Stimulated activated CD4-positive, alpha-beta T cell treated with anti-CD3 and anti-CD28 coated beads, Interleukin-12 subunit alpha, Interleukin-12 subunit beta, amount 100 ng/mL, for 24 hours (primary cell): ENCODE measurements around the gene KCNJ8.
"Not testable (repeated sequence)": the region's sequence is repeated elsewhere in the genome, so short reads cannot be mapped to it uniquely, and the experiment has no call there.

Experiments used
- DNase-seq, 2 experiments: peaks; one replicate each; pipeline ENCODE4 v3.0.0-alpha.2; 2020; ENCODE audit warnings: low read depth in 2 of 2

Gene KCNJ8

GRCh38 chr12:21774358-21775132 is at the start of gene KCNJ8:
Gene KCNJ8 (minus strand): TSS chr12:21774706. CDS start chr12:21773616, 1,090 bp downstream.
- no peak for DNase-seq

GRCh38 chr12:21823581-21823980 is 49.1 kb upstream of the KCNJ8 start:
- DNase-seq = no peak

GRCh38 chr12:21819678-21820077 is 45.2 kb upstream of the KCNJ8 start:
- DNase-seq = no peak

- DNase-seq = no peak
Observed at GRCh38 chr12:21819236-21819635, 44.7 kb upstream of the KCNJ8 start.

GRCh38 chr12:21818627-21819026 is 44.1 kb upstream of the KCNJ8 start:
- DNase-seq = no peak

- no peak for DNase-seq
Observed at GRCh38 chr12:21815306-21816062, 41.0 kb upstream of the KCNJ8 start.

- DNase-seq = no peak
Observed at GRCh38 chr12:21814814-21815213, 40.3 kb upstream of the KCNJ8 start.

GRCh38 chr12:21814327-21814726 is 39.8 kb upstream of the KCNJ8 start:
- no peak for DNase-seq

- DNase-seq = no peak
Observed at GRCh38 chr12:21813751-21814150, 39.2 kb upstream of the KCNJ8 start.

- no peak for DNase-seq
Observed at GRCh38 chr12:21813125-21813524, 38.6 kb upstream of the KCNJ8 start.

GRCh38 chr12:21812340-21812739 is 37.8 kb upstream of the KCNJ8 start:
- DNase-seq = not testable (repeated sequence)

GRCh38 chr12:21809100-21809499 is 34.6 kb upstream of the KCNJ8 start:
- no peak for DNase-seq

- no peak for DNase-seq
Observed at GRCh38 chr12:21806255-21806654, 31.7 kb upstream of the KCNJ8 start.

GRCh38 chr12:21801522-21802288 is 27.2 kb upstream of the KCNJ8 start:
- no peak for DNase-seq

GRCh38 chr12:21800011-21800410 is 25.5 kb upstream of the KCNJ8 start:
- no peak for DNase-seq

- no peak for DNase-seq
Observed at GRCh38 chr12:21797539-21797938, 23.0 kb upstream of the KCNJ8 start.

- no peak for DNase-seq
Observed at GRCh38 chr12:21795648-21796328, 21.3 kb upstream of the KCNJ8 start.

- not testable (repeated sequence) for DNase-seq
Observed at GRCh38 chr12:21794807-21795595, 20.5 kb upstream of the KCNJ8 start.

- not testable (repeated sequence) for DNase-seq
Observed at GRCh38 chr12:21789687-21790086, 15.2 kb upstream of the KCNJ8 start.

GRCh38 chr12:21788089-21788983 is 13.8 kb upstream of the KCNJ8 start:
- no peak for DNase-seq
